Measurements from ENCODE around the gene LAIR1. TPM values are rescaled to one million over a fixed set of nuclear protein-coding genes. Genes with fewer than 3 reads are reported as not detected.
A peak's percentile ranks its signal among the peaks of the same experiment; 100 is the strongest.
"Not testable (repeated sequence)": the region's sequence is repeated elsewhere in the genome, so short reads cannot be mapped to it uniquely, and the experiment has no call there.

The LAIR1 gene
- total RNA-seq, 3 donors from 2014 or later, result 4.7 to 6.1 (median 5.5) TPM

DNA sequence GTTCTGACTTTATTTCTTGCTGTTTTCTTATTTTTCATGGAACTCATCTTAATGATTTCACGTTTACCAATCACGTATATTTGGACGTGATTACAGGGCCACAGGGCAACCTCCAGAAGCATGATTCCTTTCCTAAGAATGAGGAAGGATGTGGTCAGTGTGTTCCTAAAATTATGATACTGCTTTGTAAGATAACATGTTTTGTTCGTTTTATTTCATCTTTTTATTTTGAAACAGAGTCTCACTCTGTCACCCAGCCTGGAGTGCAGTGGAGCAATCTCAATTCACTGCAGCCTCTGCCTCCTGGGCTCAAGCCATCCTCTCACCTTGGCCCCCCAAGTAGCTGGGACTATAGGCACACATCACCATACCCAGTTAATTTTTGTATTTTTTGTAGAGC lies 24.8 kb upstream of the LAIR1 start:
- H3K4me1 Mint-ChIP-seq (ENCODE audit: low read depth), result peaks cover 41% of the 10 kb centered on the region
- H3K4me3 Mint-ChIP-seq, result no peak overlapping the region
- no peak for ATAC-seq
- H3K36me3 Mint-ChIP-seq (ENCODE audit: insufficient read depth), result no peaks in the 10 kb centered on the region
- no peaks in the 10 kb centered on the region for H3K27me3 Mint-ChIP-seq (ENCODE audit: low read depth)
- H3K9me3 Mint-ChIP-seq, result no peaks in the 10 kb centered on the region
- DNase-seq, result no peak

DNA sequence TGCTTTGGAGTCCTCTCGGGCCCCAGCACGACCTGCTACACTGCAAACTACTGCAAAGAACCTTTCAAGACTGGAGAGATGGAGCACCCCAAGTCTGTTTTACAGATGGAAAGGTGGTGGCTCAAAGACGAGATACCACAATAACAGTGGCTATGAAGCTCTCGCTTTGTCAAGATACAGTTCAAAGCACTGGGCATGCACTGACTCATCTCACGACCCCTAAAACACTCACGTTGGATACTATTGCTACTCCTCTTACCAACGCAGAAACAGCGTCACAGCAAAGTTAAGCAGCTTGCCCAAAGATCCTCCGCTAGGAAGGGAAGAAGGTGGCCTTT lies 24.0 kb upstream of the LAIR1 start:
- ATAC-seq, result peak in 1 of 2 donors; percentile 56

DNA sequence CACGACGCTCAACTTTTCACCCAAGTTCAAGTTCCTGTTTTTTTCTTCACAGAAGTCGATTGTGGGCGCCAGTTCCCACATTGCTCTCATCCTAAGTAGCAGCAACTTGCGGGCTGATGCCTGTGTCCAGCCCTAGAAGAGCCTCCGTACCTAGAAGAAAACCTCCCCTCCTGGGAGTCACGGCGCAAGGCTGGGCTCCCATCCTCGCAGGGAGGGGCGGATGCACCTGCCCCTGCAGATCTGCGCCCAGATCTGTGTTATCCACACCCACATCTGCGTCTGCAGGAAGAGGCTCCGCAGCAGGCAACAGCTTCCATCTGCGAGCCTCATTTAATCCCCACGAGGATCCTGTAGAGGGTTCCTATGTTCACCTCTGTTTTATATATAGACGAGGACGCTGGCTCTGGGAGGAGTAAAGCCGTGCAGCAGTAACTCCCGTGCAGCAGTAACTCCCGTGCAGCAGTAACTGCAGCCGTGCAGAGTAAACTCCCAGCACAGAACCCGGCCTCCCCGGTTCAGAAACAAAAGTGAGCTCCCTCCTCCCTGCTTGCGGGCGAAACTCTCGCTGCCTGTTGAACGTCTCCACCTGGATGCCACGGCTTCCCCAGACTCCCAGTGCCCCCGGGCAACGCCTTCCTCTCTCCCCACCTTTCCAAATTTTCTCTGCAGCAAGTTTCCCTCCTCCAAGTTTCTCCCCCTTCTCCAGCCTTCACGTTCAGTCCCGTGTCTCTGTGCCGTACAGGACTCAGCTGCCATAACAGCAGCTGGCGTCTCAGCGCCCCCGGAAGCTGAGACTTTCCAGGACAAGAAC lies 23.5 kb upstream of the LAIR1 start:
- Mint-ChIP-seq H3K36me3 (ENCODE audit: insufficient read depth) (no peaks in the 10 kb centered on the region), H3K9me3 (no peaks in the 10 kb centered on the region), H3K4me1 (ENCODE audit: low read depth) (peaks cover 44% of the 10 kb centered on the region), H3K27me3 (ENCODE audit: low read depth) (no peaks in the 10 kb centered on the region), H3K4me3 (peak overlapping the region; percentile 83)
- DNase-seq (peak; percentile 15), ATAC-seq (peak; percentile 80 to 81)

More for the DNA sequence above, 24.0 kb upstream of the LAIR1 start:
- Mint-ChIP-seq H3K9me3 (no peaks in the 10 kb centered on the region), H3K4me3 (peak overlapping the region; percentile 83), H3K36me3 (ENCODE audit: insufficient read depth) (no peaks in the 10 kb centered on the region), H3K4me1 (ENCODE audit: low read depth) (peaks cover 41% of the 10 kb centered on the region), H3K27me3 (ENCODE audit: low read depth) (no peaks in the 10 kb centered on the region)
- DNase-seq, result no peak

DNA sequence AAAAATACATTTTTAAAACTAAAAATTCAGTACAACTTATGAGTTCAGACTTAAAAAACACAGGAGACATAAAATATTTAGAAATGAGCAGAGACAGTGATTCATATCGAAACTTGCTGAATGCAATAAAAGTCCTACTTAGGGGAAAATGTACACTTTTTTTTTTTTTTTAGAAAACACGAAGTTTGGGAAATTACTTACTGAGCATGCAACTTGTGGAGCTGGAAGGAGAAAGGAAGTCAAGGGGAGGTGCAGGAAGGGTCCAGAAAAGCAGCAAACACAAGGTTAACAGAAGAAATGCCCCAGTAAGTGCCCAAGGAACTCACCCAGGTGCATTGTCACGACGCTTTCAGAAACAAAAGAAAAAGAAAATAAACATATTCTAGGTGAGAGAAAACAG lies 18.6 kb upstream of the LAIR1 start:
- ATAC-seq, result no peak
- Mint-ChIP-seq H3K36me3 (ENCODE audit: insufficient read depth) (no peaks in the 10 kb centered on the region), H3K27me3 (ENCODE audit: low read depth) (no peaks in the 10 kb centered on the region), H3K4me1 (ENCODE audit: low read depth) (peaks cover 36% of the 10 kb centered on the region), H3K4me3 (no peak overlapping the region), H3K9me3 (peaks cover 6% of the 10 kb centered on the region)
- DNase-seq, result no peak

DNA sequence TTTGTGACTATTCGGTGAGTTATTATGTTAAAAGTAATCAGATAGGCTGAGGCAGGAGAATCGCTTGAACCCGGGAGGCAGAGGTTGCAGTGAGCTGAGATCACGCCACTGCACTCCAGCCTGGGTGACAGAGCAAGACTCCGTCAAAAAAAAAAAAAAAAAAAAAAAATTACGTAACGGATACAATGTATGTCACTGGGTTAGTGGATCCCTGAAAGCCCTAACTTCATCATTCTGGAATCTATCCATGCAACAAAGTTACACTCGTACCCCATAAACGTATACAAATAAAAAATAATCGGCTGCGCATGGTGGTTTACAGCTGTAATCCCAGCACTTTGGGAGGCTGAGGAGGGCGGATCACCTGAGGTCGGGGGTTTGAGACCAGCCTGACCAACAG lies 17.3 kb upstream of the LAIR1 start:
- H3K36me3 Mint-ChIP-seq (ENCODE audit: insufficient read depth); H3K4me3 Mint-ChIP-seq; H3K9me3 Mint-ChIP-seq; ATAC-seq; DNase-seq; H3K27me3 Mint-ChIP-seq (ENCODE audit: low read depth): not testable (repeated sequence)
- H3K4me1 Mint-ChIP-seq (ENCODE audit: low read depth), result peaks cover 32% of the 10 kb centered on the region

DNA sequence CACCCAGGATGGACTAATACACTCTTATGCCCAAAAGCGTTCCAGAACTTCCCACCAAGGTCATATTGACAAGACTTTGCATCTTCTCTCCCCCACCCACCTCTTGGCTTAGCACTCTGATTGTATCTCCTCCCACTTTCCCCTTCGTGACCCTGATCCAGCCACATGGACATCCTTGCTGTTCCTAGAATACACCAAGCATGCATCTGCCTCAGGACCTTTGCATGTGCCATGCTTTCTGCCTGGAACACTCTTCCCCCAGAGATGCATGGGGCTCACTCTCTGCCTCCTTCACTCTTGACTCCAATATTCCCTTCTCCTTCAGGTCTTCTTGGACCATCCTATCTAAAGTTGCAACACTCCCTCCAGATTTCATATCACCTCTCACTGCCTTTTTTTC lies 16.2 kb upstream of the LAIR1 start:
- Mint-ChIP-seq H3K4me1 (ENCODE audit: low read depth) (peaks cover 40% of the 10 kb centered on the region), H3K36me3 (ENCODE audit: insufficient read depth) (no peaks in the 10 kb centered on the region), H3K27me3 (ENCODE audit: low read depth) (no peaks in the 10 kb centered on the region), H3K4me3 (no peak overlapping the region), H3K9me3 (peaks cover 6% of the 10 kb centered on the region)
- DNase-seq (no peak), ATAC-seq (no peak)

DNA sequence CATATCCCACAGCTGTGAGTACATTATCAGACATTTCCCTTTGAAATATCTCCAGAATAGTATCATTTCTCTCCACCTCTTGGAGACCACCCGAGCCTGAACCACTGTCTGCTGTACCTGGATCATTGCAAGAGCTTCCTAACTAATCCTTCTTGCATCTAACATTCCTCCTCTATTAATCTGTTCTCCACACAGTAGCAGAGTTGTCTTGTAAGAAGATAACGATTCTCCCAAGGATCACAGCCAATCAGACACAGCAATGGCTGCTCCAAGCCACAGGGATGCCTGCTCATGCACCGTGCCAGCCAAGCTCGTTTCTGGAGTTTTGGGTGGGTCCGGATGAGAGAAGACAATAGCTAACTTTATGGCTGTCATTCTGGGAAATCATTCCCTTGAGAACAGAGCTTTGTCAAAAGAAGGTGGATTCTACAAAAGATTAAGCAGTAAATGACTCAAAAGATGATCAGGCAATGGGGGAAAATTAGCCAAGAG lies 14.5 kb upstream of the LAIR1 start:
- DNase-seq, result no peak
- ATAC-seq, result no peak
- Mint-ChIP-seq H3K4me3 (no peak overlapping the region), H3K9me3 (peaks cover 6% of the 10 kb centered on the region), H3K27me3 (ENCODE audit: low read depth) (no peaks in the 10 kb centered on the region), H3K4me1 (ENCODE audit: low read depth) (peaks cover 54% of the 10 kb centered on the region), H3K36me3 (ENCODE audit: insufficient read depth) (no peaks in the 10 kb centered on the region)

DNA sequence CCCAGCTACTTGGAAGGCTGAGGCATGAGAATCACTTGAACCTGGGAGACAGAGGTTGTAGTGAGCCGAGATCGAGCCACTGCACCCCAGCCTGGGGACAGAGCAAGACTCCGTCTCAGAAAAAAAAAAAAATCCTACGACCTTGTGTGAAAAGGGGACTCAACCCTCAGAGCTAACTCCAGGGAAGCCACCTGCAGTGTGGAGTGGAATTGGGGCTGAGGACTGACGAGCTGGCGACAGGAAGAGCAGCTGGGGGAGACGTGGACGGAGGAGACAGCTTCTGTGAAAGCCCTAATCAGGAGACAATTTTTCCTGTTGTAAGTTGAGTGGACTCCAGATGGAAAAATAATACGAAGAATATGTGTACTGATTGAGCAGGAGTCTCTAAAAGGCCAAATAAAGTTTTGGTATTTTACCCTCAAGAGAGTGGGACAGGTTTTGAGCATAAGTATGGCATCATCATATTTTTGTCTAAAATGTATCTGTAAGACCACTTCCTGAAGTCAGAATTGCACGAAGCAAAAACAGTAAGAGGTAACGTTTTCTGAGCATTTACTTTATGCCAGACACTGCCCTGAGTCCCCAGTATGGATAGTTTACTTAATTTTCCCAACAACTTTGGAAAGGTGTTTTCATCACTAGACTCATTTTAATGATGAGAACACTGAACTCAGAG lies 12.0 kb upstream of the LAIR1 start:
- Mint-ChIP-seq H3K4me3 (no peak overlapping the region), H3K36me3 (ENCODE audit: insufficient read depth) (no peaks in the 10 kb centered on the region), H3K4me1 (ENCODE audit: low read depth) (peaks cover 69% of the 10 kb centered on the region), H3K9me3 (peaks cover 6% of the 10 kb centered on the region), H3K27me3 (ENCODE audit: low read depth) (no peaks in the 10 kb centered on the region)
- ATAC-seq, result no peak
- no peak for DNase-seq

DNA sequence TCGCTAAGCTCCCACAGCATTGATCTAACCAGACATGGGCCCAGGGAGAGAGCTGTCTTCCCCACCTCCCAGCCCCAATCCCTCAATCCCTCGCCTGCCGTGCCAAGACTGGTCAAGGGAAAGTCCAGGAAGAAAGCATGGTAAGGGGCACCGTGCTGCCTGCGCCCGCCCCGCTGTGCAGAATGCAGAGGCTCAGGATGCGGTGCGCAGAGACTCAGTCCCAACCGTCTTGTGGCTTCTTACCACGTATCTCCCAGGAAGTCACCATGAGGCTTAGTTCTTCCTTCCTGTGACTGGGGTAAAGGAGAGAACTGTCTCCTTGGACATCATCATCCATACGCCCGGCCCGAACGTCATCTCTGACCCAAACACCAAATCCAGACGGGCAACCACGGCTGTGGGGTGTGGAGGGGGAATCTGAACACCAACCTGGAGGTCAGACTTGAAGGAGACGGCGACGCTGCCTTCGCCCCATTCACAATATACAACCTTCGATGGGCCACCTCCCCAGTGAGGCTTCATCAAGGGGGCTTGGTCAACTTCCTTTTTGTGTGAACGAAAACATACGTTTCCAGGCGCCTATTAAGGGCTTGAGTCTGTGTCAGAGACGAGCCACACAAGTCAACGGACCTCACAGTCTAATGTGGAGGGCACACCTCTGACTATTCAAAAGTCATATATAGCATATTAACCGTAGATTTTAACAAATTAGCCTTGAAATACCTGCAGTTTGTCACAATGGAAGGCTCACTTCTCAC lies 10.6 kb upstream of the LAIR1 start:
- not testable (repeated sequence) for H3K36me3 Mint-ChIP-seq (ENCODE audit: insufficient read depth); H3K9me3 Mint-ChIP-seq; DNase-seq; H3K27me3 Mint-ChIP-seq (ENCODE audit: low read depth)
- peak overlapping the region; percentile 72 for H3K4me3 Mint-ChIP-seq
- peak in 1 of 2 donors; percentile 29 for ATAC-seq
- H3K4me1 Mint-ChIP-seq (ENCODE audit: low read depth), result peaks cover 73% of the 10 kb centered on the region

DNA sequence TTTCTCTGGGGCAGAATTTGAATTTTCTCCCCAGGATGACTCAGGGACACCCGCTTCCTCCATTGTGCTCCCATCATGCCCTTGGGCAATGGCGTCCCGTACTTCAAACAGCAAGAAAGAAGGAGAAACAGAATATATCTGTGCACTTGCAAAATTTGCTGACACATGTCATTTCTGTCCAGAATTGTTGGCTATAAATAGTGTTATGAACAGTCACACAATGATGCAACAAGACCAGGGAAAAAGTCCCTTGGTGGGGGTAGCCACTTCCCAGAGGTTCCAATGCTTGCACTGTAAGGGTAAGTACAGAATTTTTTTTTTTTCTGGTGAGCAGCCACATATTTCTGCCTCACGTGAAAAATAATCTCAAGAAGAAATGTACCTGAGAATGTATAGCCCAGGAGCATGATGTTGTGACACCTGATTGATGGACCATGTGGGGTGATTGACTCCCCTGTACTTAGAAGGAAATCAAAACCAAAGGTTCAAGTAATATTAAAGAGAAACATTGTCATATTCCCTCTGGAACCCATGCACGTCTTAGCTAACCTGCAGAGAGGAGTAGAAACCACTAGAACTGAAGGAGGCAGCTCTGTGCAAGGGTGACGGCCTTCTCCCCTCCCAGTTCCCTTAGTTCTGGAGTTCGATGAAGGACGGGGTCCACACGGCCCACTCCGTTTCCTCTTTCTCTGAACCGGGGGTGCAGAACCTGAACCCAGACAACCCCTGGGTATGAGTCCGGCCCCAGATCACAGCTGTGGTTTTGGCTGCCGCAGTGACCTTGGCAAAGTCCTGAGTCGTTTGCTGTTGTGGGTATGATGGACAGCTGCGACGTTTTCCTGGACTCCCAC lies 9.3 kb upstream of the LAIR1 start:
- Mint-ChIP-seq H3K9me3 (no peaks in the 10 kb centered on the region), H3K27me3 (ENCODE audit: low read depth) (no peaks in the 10 kb centered on the region), H3K4me3 (peak overlapping the region; percentile 72), H3K36me3 (ENCODE audit: insufficient read depth) (no peaks in the 10 kb centered on the region), H3K4me1 (ENCODE audit: low read depth) (peaks cover 78% of the 10 kb centered on the region)
- DNase-seq, result no peak
- ATAC-seq, result no peak

DNA sequence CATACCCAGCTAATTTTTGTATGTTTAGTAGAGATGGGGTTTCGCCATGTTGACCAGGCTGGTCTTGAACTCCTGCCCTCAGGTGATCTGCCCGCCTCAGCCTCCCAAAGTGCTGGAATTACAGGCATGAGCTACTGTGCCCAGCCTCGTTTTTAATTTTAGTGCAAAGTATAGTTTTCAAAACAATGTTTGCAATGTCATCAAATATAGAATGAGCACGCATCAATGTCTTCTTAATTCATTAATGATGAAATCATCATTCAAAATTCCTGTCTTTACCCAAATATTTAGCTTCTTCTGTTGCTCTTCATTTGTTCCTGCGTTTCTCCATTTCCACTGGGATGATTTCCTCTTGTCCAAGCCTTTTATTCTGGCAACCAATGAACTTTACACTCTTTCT lies 6.7 kb upstream of the LAIR1 start:
- H3K27me3 Mint-ChIP-seq (ENCODE audit: low read depth); ATAC-seq; DNase-seq; H3K36me3 Mint-ChIP-seq (ENCODE audit: insufficient read depth); H3K9me3 Mint-ChIP-seq: not testable (repeated sequence)
- Mint-ChIP-seq H3K4me1 (ENCODE audit: low read depth) (peaks cover 72% of the 10 kb centered on the region), H3K4me3 (peak overlapping the region; percentile 29)

DNA sequence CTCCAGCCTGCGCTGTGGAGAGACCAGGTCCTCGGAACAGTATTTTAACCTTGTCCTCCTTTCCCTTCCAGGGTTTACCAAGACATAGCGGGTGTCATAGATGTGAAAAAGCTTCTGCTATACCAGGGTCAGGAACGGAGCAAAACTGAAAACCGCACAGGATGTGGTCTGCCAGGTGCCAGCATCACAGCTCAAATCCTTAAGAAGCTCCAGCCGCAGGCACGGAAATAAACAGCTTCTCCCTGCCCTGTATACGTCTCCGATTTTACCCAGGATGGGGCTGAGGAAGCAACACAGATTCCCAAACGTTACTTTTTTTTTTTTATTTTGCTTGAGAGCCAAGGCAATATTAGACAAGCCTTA lies 5.7 kb upstream of the LAIR1 start:
- H3K9me3 Mint-ChIP-seq; H3K27me3 Mint-ChIP-seq (ENCODE audit: low read depth); H3K36me3 Mint-ChIP-seq (ENCODE audit: insufficient read depth): not testable (repeated sequence)
- peak overlapping the region; percentile 71 for H3K4me3 Mint-ChIP-seq
- peaks cover 73% of the 10 kb centered on the region for H3K4me1 Mint-ChIP-seq (ENCODE audit: low read depth)
- ATAC-seq (peak; percentile 75 to 84), DNase-seq (peak; percentile 20)

DNA sequence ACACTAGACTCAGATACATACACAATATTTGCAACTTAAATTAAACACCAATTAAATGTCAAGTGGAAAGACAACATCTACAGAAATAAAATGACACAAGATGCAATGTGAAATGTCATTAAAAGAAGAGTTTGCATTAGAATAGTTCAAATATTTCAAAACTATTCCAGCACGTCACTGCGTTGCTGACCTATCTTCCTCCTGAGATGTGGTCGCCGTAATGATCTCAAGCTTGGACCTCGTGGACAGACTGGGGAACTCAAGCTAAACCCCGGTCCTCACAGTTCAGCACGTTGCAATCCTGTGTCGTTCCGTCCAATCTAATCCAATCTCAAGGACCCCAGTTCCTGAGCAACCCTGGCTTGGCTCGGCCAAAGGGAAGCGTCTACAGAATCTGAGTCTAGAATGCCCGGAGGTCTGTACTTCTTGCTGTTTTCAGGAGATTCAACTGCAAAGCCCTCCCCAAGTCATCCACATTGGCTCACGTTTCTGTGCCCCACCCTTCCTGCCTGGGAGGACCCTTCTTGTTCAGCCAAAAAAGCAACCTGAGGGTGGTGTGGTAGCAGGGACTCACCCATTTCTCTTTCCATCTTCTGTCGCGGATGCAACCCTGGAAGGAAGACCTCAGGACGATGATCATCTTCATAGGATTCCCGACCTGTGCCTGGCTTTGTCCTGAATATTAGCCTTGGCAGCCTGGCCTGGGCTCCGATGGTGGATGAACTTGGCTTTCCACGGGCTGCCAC lies 5.1 kb upstream of the LAIR1 start:
- not testable (repeated sequence) for H3K9me3 Mint-ChIP-seq; H3K36me3 Mint-ChIP-seq (ENCODE audit: insufficient read depth); DNase-seq; H3K27me3 Mint-ChIP-seq (ENCODE audit: low read depth)
- ATAC-seq, result peak; percentile 26 to 44
- H3K4me1 Mint-ChIP-seq (ENCODE audit: low read depth), result peaks cover 72% of the 10 kb centered on the region
- H3K4me3 Mint-ChIP-seq, result peak overlapping the region; percentile 71

All from activated T-cell treated with anti-CD3 and anti-CD28 coated beads, Interleukin-2, amount 50 U/mL, for 4 hours (primary cell).